HFFc6 (cell line): Measurements from ENCODE around the gene DEDD. TPM values are rescaled to one million over a fixed set of nuclear protein-coding genes. Genes with fewer than 3 reads are reported as not detected.

Experiments used
- DNase-seq: peaks from one replicate; pipeline ENCODE4 v3.0.0-alpha.2; 2018
- H3K27ac Mint-ChIP-seq: 2 replicates; pipeline ENCODE4 v1.8.0; 2020; ENCODE audit warnings: mild to moderate bottlenecking, mixed read lengths
- H3K27me3 Mint-ChIP-seq: 2 replicates; pipeline ENCODE4 v1.8.0; 2021; ENCODE audit warnings: mild to moderate bottlenecking, moderate library complexity, mixed read lengths; ENCODE audit not compliant: insufficient read depth
- H3K36me3 Mint-ChIP-seq: 2 replicates; pipeline ENCODE4 v1.8.0; 2021; ENCODE audit warnings: low read depth, mixed read lengths
- H3K4me1 Mint-ChIP-seq: 2 replicates; pipeline ENCODE4 v1.8.0; 2020; ENCODE audit warnings: low read depth, mixed read lengths
- H3K4me3 Mint-ChIP-seq: 2 replicates; pipeline ENCODE4 v1.8.0; 2020; ENCODE audit warnings: mild to moderate bottlenecking, moderate library complexity, mixed read lengths
- H3K9me3 Mint-ChIP-seq: 2 replicates; pipeline ENCODE4 v1.8.0; 2020; ENCODE audit warnings: mild to moderate bottlenecking, mixed read lengths
- total RNA-seq, 6 experiments: library from RNA; stranded (reverse); fragmentation: NEBNext Ultra II Directional; extraction: Animal tissue kit (Norgen Biotek cat#: 25700); gene quantifications; 2 replicates in 1 of 6; 3 replicates in 5 of 6; pipeline ENCODE4 v1.2.3, GENCODE V29; 2021
- TF ChIP-seq, protein P1 (sequence below): fragments of 200-600 bp; sonication (generic); IDR thresholded peaks from 2 replicates; pipeline ENCODE4 v1.5.0; 2021; ENCODE audit warnings: antibody characterized with exemption, mild to moderate bottlenecking

Gene DEDD
- total RNA-seq, 6 experiments from 2014 or later, result 29.8 to 39.2 (median 36.0) TPM

DNA sequence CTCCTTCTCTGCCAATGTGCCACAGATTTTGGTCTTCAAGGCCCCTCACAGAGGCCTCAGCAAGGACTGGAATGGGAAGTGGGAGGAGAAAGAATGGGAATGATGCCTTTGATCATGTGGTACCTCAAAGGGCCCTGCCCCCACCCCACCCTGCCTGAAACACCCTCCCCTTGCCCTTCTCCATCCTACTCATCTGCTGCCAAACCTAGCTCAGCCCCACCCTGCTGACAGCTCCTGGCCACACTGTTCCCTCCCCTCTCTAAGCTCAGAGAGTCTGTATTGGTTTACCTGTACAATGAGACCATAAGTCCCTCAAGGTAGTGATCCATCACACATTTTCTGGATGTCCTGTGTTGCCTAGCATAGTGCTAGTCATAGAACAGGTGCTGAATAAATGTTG lies 56.1 kb downstream of the DEDD start:
- Mint-ChIP-seq H3K4me1 (peaks cover 16% of the 10 kb centered on the region), H3K36me3 (no peaks in the 10 kb centered on the region), H3K27ac (no peak overlapping the region), H3K4me3 (no peak overlapping the region), H3K27me3 (no peaks in the 10 kb centered on the region; the same call in 1 of the 2 replicates), H3K9me3 (no peaks in the 10 kb centered on the region)
- TF ChIP-seq, protein P1, sequence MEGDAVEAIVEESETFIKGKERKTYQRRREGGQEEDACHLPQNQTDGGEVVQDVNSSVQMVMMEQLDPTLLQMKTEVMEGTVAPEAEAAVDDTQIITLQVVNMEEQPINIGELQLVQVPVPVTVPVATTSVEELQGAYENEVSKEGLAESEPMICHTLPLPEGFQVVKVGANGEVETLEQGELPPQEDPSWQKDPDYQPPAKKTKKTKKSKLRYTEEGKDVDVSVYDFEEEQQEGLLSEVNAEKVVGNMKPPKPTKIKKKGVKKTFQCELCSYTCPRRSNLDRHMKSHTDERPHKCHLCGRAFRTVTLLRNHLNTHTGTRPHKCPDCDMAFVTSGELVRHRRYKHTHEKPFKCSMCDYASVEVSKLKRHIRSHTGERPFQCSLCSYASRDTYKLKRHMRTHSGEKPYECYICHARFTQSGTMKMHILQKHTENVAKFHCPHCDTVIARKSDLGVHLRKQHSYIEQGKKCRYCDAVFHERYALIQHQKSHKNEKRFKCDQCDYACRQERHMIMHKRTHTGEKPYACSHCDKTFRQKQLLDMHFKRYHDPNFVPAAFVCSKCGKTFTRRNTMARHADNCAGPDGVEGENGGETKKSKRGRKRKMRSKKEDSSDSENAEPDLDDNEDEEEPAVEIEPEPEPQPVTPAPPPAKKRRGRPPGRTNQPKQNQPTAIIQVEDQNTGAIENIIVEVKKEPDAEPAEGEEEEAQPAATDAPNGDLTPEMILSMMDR, result no peak
- DNase-seq, result no peak

GRCh38 chr1:161074676-161075368 lies 57.6 kb downstream of the DEDD start:
- DNase-seq, result no peak
- H3K36me3 Mint-ChIP-seq, result no peaks in the 10 kb centered on the region
- no peak overlapping the region for H3K4me3 Mint-ChIP-seq
- H3K9me3 Mint-ChIP-seq, result no peaks in the 10 kb centered on the region
- no peak overlapping the region for H3K27ac Mint-ChIP-seq
- TF ChIP-seq, protein P1, result no peak
- peaks cover under 1% of the 10 kb centered on the region for H3K4me1 Mint-ChIP-seq
- H3K27me3 Mint-ChIP-seq, result peaks cover 2% of the 10 kb centered on the region

DNA sequence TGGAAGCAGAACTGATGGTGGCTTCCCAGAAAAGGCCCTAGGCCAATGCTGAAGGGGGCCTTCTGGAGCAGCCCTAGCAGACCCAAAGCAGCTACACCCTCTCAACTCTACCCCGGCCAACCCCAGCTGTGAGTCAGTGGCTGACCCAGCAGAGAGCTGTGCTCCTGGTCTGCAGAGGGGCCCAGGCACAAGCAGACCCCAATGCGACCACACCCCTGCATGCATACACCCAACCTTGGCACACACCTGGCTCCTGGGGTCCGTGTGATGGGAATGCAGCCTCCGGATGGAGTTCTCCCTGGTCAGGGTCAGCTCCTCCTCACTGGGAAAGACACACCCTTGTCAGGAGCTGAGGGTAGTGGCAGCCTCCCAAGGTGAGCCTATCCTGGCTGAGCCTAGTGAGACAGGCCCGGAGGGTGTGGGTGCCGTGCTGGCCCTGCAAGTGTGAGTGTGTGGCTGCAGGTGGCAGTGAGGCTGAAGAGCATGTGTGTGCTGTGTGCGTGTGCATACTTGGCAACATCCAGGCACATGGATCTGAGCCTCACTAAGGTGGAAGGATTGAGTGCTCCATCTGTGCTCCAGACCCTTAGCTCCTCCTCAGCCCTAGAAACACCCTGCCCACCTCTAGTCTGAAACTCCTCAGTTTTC lies 58.9 kb downstream of the DEDD start:
- Mint-ChIP-seq H3K4me1 (no peaks in the 10 kb centered on the region), H3K27ac (no peak overlapping the region), H3K9me3 (no peaks in the 10 kb centered on the region), H3K4me3 (no peak overlapping the region), H3K27me3 (peaks cover 2% of the 10 kb centered on the region), H3K36me3 (no peaks in the 10 kb centered on the region)
- no peak for DNase-seq
- TF ChIP-seq, protein P1, result no peak

DNA sequence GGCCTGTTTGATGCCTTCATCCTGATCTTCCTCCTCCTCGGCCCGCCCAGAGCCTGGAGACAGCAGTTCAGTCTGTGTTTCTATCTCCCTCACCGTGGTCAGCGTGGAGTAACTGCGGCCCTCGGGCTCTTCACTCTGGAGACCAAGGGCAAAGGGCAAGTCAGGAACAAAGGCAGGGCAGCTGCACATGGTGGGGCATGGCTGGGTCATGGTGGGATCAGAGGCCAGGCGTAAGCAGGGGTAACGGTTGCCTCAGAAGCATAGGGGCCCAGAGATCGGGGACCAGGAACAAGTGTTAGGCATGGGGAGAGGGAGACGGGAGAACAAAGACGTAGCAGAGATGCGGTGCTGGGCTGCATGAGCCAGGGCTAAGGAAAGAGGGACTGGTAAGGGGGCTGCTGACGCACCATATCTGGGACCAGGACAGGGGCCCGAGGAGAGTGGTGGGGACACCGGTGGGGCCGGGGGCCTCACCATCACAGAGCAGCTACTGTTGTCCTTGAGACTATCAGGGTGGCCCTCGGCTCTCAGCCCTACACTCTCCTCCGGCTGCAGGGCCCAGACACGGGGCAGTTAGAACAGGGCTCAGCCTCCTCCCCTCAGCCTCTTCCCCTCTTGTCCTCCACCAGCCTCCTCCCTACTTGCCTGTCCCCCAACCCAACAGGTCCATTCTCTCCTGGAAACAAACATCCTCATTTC lies 59.6 kb downstream of the DEDD start:
- no peak overlapping the region for H3K27ac Mint-ChIP-seq
- H3K4me3 Mint-ChIP-seq, result no peak overlapping the region
- H3K27me3 Mint-ChIP-seq, result peaks cover 2% of the 10 kb centered on the region
- no peaks in the 10 kb centered on the region for H3K9me3 Mint-ChIP-seq
- DNase-seq, result no peak
- peaks cover 5% of the 10 kb centered on the region; the same call in 1 of the 2 replicates for H3K4me1 Mint-ChIP-seq
- no peaks in the 10 kb centered on the region for H3K36me3 Mint-ChIP-seq
- TF ChIP-seq, protein P1, result no peak

- TF ChIP-seq, protein P1, result peak; percentile 79
- Mint-ChIP-seq H3K4me3 (no peak overlapping the region), H3K4me1 (peaks cover 5% of the 10 kb centered on the region; the same call in 1 of the 2 replicates), H3K9me3 (no peaks in the 10 kb centered on the region), H3K27ac (no peak overlapping the region), H3K36me3 (no peaks in the 10 kb centered on the region), H3K27me3 (peaks cover 3% of the 10 kb centered on the region)
- peak; percentile 28 for DNase-seq
Measured at GRCh38 chr1:161071886-161072371, 60.5 kb downstream of the DEDD start.

Other genes starting within 250 kb of the DEDD start
- not detected for gene ITLN1, start 247.5 kb downstream of the DEDD start, total RNA-seq
- not detected for gene ITLN2, start 177.9 kb downstream of the DEDD start, total RNA-seq
- gene F11R, start 111.5 kb downstream of the DEDD start, total RNA-seq, result under 1 TPM in 4 of 6 experiments, not detected in 2; 0.05 to 0.38 (median 0.14) TPM
- gene TSTD1, start 93.7 kb downstream of the DEDD start, total RNA-seq, result not detected
- 10 to 100 TPM; 31.2 to 38.0 (median 33.4) TPM for gene USF1, start 86.7 kb downstream of the DEDD start, total RNA-seq
- gene ARHGAP30, start 62.8 kb downstream of the DEDD start, total RNA-seq, result not detected
- gene NECTIN4, start 43.1 kb downstream of the DEDD start, total RNA-seq, result under 1 TPM in 2 of 6 experiments, not detected in 4; 0.09 to 0.14 TPM
- gene KLHDC9, start 34.3 kb downstream of the DEDD start, total RNA-seq, result 1 to 10 TPM; 1.3 to 2.7 (median 2.1) TPM
- 100 to 1,000 TPM in 2 of 6 experiments, 10 to 100 TPM in 4; 77.4 to 114 (median 92.8) TPM for gene PFDN2, start 14.6 kb downstream of the DEDD start, total RNA-seq
- 10 to 100 TPM; 26.2 to 35.1 (median 32.5) TPM for gene NIT1, start 14.6 kb downstream of the DEDD start, total RNA-seq
- 10 to 100 TPM; 83.8 to 92.6 (median 85.1) TPM for gene UFC1, start 21.3 kb upstream of the DEDD start, total RNA-seq
- 10 to 100 TPM; 16.6 to 18.9 (median 17.2) TPM for gene USP21, start 26.8 kb upstream of the DEDD start, total RNA-seq
- gene PPOX, start 33.8 kb upstream of the DEDD start, total RNA-seq, result 10 to 100 TPM; 11.8 to 15.2 (median 13.5) TPM
- 10 to 100 TPM; 31.0 to 38.2 (median 35.4) TPM for gene B4GALT3, start 44.8 kb upstream of the DEDD start, total RNA-seq
- gene ADAMTS4, start 66.4 kb upstream of the DEDD start, total RNA-seq, result 1 to 10 TPM; 3.4 to 8.3 (median 6.5) TPM
- gene NDUFS2, start 69.7 kb upstream of the DEDD start, total RNA-seq, result 10 to 100 TPM; 81.5 to 90.8 (median 85.8) TPM
- gene FCER1G, start 82.6 kb upstream of the DEDD start, total RNA-seq, result 1 to 10 TPM in 1 of 6 experiments, under 1 TPM in 4, not detected in 1; 0.33 to 1.0 (median 0.53) TPM
- gene APOA2, start 91.0 kb upstream of the DEDD start, total RNA-seq, result not detected
- 10 to 100 TPM in 5 of 6 experiments, 1 to 10 TPM in 1; 9.8 to 13.6 (median 10.6) TPM for gene TOMM40L, start 93.4 kb upstream of the DEDD start, total RNA-seq
- gene NR1I3, start 105.5 kb upstream of the DEDD start, total RNA-seq, result not detected
- gene PCP4L1, start 126.1 kb upstream of the DEDD start, total RNA-seq, result not detected
- 1 to 10 TPM in 1 of 6 experiments, under 1 TPM in 5; 0.28 to 1.1 (median 0.64) TPM for gene MPZ, start 177.3 kb upstream of the DEDD start, total RNA-seq
- gene SDHC, start 181.7 kb upstream of the DEDD start, total RNA-seq, result 100 to 1,000 TPM; 237 to 285 (median 247) TPM
- not detected for gene CFAP126, start 235.2 kb upstream of the DEDD start, total RNA-seq